Measurements from ENCODE around the gene MAVS. TPM values are rescaled to one million over a fixed set of nuclear protein-coding genes. Genes with fewer than 3 reads are reported as not detected.

The MAVS gene
- polyA plus RNA-seq, 4 donors = 6.2 to 32.7 (median 21.5) TPM

DNA sequence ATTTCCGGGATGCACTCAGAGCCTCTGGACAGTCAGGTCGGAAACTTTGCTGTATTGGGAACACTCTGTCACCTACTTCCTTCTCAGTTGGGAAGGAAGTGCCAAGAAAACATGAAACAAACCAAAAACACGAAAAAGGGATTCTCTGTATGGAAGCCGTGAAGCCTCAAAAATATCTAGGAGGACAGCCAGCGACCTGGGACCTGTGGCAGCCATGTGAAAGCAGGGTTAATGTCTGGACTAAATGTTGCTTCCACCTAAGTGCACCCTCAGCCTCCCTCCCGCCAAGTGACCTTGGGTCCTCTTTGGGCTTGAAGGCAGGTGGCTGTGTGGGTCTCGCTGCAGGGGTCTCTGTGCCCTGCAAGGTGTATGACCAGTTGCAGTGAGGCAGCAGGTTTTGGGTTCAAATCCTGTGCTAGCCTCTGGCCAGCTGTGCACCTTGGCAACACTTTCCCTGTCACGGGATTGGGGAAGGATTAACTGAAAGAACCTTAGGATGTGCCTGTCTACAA, 851 bp downstream of the MAVS start:
- Histone ChIP-seq H3K9me3 (ENCODE audit: control insufficient read depth in 2 of 2, insufficient read depth in 1 of 2, low read depth in 1 of 2, low read length in 1 of 2) (no peaks in the 10 kb centered on the region), H3K36me3 (ENCODE audit: control insufficient read depth in 3 of 3, insufficient read depth in 2 of 3, low read depth in 1 of 3, low read length in 3 of 3) (peaks cover 0 to 11% (median 0%) of the 10 kb centered on the region in 3 donors), H3K27ac (ENCODE audit: low read depth in 1 of 3, low read length in 2 of 3) (peak overlapping the region; percentile 91 to 98 (median 92)), H3K4me1 (ENCODE audit: control insufficient read depth in 3 of 3, insufficient read depth in 2 of 3, low read depth in 1 of 3, low read length in 2 of 3) (peaks cover 0 to 24% (median 5%) of the 10 kb centered on the region in 3 donors), H3K27me3 (ENCODE audit: control insufficient read depth in 3 of 3, insufficient read depth in 3 of 3, low read length in 3 of 3) (no peaks in the 10 kb centered on the region), H3K4me3 (ENCODE audit: low read depth in 1 of 3, low read length in 3 of 3) (peak overlapping the region; percentile 90 to 100 (median 99))
- 7 to 21% (median 18%) methylated on average over 8 of the region's 8 CpGs for WGBS, 3 donors
- DNase-seq = peak in 1 of 2 donors; percentile 28
- FAIRE-seq = no peak

DNA sequence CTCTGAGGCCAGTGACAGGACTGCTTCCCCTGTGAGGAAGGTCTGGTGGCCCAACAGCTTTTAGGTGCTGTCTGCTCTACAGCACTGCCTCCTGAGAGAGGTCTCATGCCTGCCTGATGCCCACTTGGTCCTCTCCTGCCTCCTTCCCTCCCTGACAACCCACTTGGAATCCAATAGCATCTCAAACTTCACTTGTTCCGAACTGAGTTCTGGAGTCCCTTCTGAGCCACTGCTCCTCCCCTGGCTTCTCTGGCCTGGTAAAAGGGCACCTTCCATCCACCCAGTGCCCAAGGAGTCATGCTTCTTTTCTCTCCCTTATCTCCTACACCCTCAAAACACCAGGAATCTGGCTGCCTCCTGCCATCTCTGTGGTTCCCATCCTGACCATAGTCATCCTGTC, 1.9 kb downstream of the MAVS start:
- FAIRE-seq = no peak

DNA sequence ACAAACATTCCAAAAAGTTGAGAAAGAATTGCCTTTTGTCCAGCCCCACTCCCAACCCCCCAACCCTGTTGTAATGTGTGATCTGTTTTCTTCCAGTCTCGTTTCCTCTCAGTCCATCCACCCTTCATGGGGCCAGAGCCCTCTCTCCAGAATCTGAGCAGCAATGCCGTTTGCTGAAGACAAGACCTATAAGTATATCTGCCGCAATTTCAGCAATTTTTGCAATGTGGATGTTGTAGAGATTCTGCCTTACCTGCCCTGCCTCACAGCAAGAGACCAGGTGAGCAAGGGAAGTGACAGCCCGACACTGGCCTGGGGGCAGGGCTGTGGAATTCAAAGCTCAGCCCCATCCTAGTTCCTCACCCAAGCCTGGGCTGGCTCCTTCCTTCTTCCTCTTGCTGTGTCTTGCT, 7.8 kb downstream of the MAVS start:
- WGBS, 3 donors = 66 to 77% (median 71%) methylated on average over 4 of the region's 4 CpGs
- no peaks in the 10 kb centered on the region for H3K4me1 ChIP-seq (ENCODE audit: control insufficient read depth in 3 of 3, insufficient read depth in 2 of 3, low read depth in 1 of 3, low read length in 2 of 3)
- FAIRE-seq (no peak), DNase-seq (no peak)
- H3K4me3 ChIP-seq (ENCODE audit: low read depth in 1 of 3, low read length in 3 of 3) = no peak overlapping the region
- no peaks in the 10 kb centered on the region for H3K9me3 ChIP-seq (ENCODE audit: control insufficient read depth in 2 of 2, insufficient read depth in 1 of 2, low read depth in 1 of 2, low read length in 1 of 2)
- peaks cover 3 to 61% (median 6%) of the 10 kb centered on the region in 3 donors for H3K36me3 ChIP-seq (ENCODE audit: control insufficient read depth in 3 of 3, insufficient read depth in 2 of 3, low read depth in 1 of 3, low read length in 3 of 3)
- no peak overlapping the region for H3K27ac ChIP-seq (ENCODE audit: low read depth in 1 of 3, low read length in 2 of 3)
- no peaks in the 10 kb centered on the region for H3K27me3 ChIP-seq (ENCODE audit: control insufficient read depth in 3 of 3, insufficient read depth in 3 of 3, low read length in 3 of 3)

More for the DNA sequence above, 1.9 kb downstream of the MAVS start:
- H3K27ac ChIP-seq (ENCODE audit: low read depth in 1 of 3, low read length in 2 of 3) = no peak overlapping the region
- no peak for DNase-seq
- WGBS, 3 donors = 79 to 94% (median 91%) methylated on average over 1 of the region's 1 CpG
- peaks cover 0 to 18% (median 0%) of the 10 kb centered on the region in 3 donors for H3K36me3 ChIP-seq (ENCODE audit: control insufficient read depth in 3 of 3, insufficient read depth in 2 of 3, low read depth in 1 of 3, low read length in 3 of 3)
- peaks cover 0 to 16% (median 3%) of the 10 kb centered on the region in 3 donors for H3K4me1 ChIP-seq (ENCODE audit: control insufficient read depth in 3 of 3, insufficient read depth in 2 of 3, low read depth in 1 of 3, low read length in 2 of 3)
- no peaks in the 10 kb centered on the region for H3K27me3 ChIP-seq (ENCODE audit: control insufficient read depth in 3 of 3, insufficient read depth in 3 of 3, low read length in 3 of 3)
- no peaks in the 10 kb centered on the region for H3K9me3 ChIP-seq (ENCODE audit: control insufficient read depth in 2 of 2, insufficient read depth in 1 of 2, low read depth in 1 of 2, low read length in 1 of 2)
- no peak overlapping the region for H3K4me3 ChIP-seq (ENCODE audit: low read depth in 1 of 3, low read length in 3 of 3)

DNA sequence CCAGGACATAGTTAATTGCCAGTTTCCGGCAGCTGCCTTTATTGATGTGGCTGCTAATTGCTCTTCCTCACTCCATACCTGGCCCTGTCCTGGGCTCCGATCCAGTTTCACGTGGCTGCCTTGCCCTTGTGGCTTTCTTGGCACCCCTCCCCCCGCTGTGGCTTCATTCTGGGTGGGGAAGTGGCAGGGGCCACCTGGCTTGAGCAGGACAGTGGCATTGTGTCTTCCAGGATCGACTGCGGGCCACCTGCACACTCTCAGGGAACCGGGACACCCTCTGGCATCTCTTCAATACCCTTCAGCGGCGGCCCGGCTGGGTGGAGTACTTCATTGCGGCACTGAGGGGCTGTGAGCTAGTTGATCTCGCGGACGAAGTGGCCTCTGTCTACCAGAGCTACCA, 10.8 kb downstream of the MAVS start:
- H3K36me3 ChIP-seq (ENCODE audit: control insufficient read depth in 3 of 3, insufficient read depth in 2 of 3, low read depth in 1 of 3, low read length in 3 of 3) = peaks cover 13 to 81% (median 13%) of the 10 kb centered on the region in 3 donors
- WGBS, 3 donors = 30 to 80% (median 45%) methylated on average over 14 of the region's 14 CpGs
- peaks cover 0 to 4% of the 10 kb centered on the region in 2 donors for H3K9me3 ChIP-seq (ENCODE audit: control insufficient read depth in 2 of 2, insufficient read depth in 1 of 2, low read depth in 1 of 2, low read length in 1 of 2)
- peak in 1 of 2 donors; percentile 53 for DNase-seq
- FAIRE-seq = no peak
- no peaks in the 10 kb centered on the region for H3K27me3 ChIP-seq (ENCODE audit: control insufficient read depth in 3 of 3, insufficient read depth in 3 of 3, low read length in 3 of 3)
- no peak overlapping the region for H3K4me3 ChIP-seq (ENCODE audit: low read depth in 1 of 3, low read length in 3 of 3)
- H3K27ac ChIP-seq (ENCODE audit: low read depth in 1 of 3, low read length in 2 of 3) = no peak overlapping the region
- no peaks in the 10 kb centered on the region for H3K4me1 ChIP-seq (ENCODE audit: control insufficient read depth in 3 of 3, insufficient read depth in 2 of 3, low read depth in 1 of 3, low read length in 2 of 3)

DNA sequence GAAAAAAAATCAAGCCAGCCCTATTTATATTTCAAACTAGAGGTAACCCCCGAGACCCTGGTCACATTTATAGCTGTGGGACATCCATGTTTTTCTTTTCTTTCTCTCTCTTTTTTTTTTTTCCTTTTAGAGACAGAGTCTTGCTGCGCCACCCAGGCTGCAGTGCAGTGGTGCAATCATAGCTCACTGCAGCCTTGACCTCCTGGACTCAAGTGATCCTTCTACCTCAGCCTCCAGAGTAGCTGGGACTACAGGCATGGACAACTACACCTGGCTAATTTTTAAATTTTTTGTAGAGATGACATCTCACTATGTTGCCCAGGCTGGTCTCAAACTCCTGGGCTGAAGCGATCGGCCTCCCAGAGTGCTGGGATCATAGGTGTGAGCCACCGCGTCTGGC, 12.1 kb downstream of the MAVS start:
- no peak overlapping the region for H3K27ac ChIP-seq (ENCODE audit: low read depth in 1 of 3, low read length in 2 of 3)
- H3K4me3 ChIP-seq (ENCODE audit: low read depth in 1 of 3, low read length in 3 of 3) = no peak overlapping the region
- H3K4me1 ChIP-seq (ENCODE audit: control insufficient read depth in 3 of 3, insufficient read depth in 2 of 3, low read depth in 1 of 3, low read length in 2 of 3) = no peaks in the 10 kb centered on the region
- peaks cover 0 to 4% of the 10 kb centered on the region in 2 donors for H3K9me3 ChIP-seq (ENCODE audit: control insufficient read depth in 2 of 2, insufficient read depth in 1 of 2, low read depth in 1 of 2, low read length in 1 of 2)
- DNase-seq = no peak
- peaks cover 22 to 85% (median 23%) of the 10 kb centered on the region in 3 donors for H3K36me3 ChIP-seq (ENCODE audit: control insufficient read depth in 3 of 3, insufficient read depth in 2 of 3, low read depth in 1 of 3, low read length in 3 of 3)
- WGBS, 3 donors = 96 to 97% (median 97%) methylated on average over 6 of the region's 6 CpGs
- no peaks in the 10 kb centered on the region for H3K27me3 ChIP-seq (ENCODE audit: control insufficient read depth in 3 of 3, insufficient read depth in 3 of 3, low read length in 3 of 3)
- FAIRE-seq = no peak

DNA sequence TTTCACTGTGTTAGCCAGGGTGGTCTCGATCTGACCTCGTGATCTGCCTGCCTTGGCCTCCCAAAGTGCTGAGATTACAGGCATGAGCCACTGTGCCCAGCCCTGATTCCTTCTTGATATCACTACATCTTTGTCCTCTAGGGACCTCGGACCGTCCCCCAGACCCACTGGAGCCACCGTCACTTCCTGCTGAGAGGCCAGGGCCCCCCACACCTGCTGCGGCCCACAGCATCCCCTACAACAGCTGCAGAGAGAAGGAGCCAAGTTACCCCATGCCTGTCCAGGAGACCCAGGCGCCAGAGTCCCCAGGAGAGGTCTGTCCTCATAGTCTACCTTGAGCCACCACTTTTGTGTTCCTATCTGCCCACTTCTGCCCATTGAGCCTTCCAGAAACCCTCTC, 14.6 kb downstream of the MAVS start:
- Histone ChIP-seq H3K27me3 (ENCODE audit: control insufficient read depth in 3 of 3, insufficient read depth in 3 of 3, low read length in 3 of 3) (no peaks in the 10 kb centered on the region), H3K9me3 (ENCODE audit: control insufficient read depth in 2 of 2, insufficient read depth in 1 of 2, low read depth in 1 of 2, low read length in 1 of 2) (peaks cover 0 to 4% of the 10 kb centered on the region in 2 donors), H3K4me3 (ENCODE audit: low read depth in 1 of 3, low read length in 3 of 3) (no peak overlapping the region), H3K27ac (ENCODE audit: low read depth in 1 of 3, low read length in 2 of 3) (no peak overlapping the region), H3K36me3 (ENCODE audit: control insufficient read depth in 3 of 3, insufficient read depth in 2 of 3, low read depth in 1 of 3, low read length in 3 of 3) (peaks cover 25 to 93% (median 39%) of the 10 kb centered on the region in 3 donors), H3K4me1 (ENCODE audit: control insufficient read depth in 3 of 3, insufficient read depth in 2 of 3, low read depth in 1 of 3, low read length in 2 of 3) (no peaks in the 10 kb centered on the region)
- 97 to 98% (median 97%) methylated on average over 7 of the region's 7 CpGs for WGBS, 3 donors
- FAIRE-seq (no peak), DNase-seq (no peak)

DNA sequence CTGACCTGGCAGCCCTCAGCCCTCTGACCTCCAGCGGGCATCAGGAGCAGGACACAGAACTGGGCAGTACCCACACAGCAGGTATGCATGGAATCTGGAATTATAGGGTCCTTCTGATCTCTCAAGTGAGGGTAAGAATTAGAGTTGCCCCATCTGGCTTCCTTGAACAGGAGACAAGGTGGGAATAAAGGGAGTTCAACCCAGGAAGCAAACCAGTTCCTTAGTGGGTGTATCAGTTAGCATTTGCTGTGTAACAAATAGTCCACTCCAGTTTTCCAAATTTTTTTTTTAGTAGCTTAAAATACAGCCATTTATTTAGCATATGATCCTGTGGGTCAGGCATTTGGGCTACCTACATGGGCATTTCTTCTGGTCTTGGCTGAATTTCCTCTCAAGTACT, 15.7 kb downstream of the MAVS start:
- Histone ChIP-seq H3K27me3 (ENCODE audit: control insufficient read depth in 3 of 3, insufficient read depth in 3 of 3, low read length in 3 of 3) (no peaks in the 10 kb centered on the region), H3K36me3 (ENCODE audit: control insufficient read depth in 3 of 3, insufficient read depth in 2 of 3, low read depth in 1 of 3, low read length in 3 of 3) (peaks cover 21 to 93% (median 44%) of the 10 kb centered on the region in 3 donors), H3K9me3 (ENCODE audit: control insufficient read depth in 2 of 2, insufficient read depth in 1 of 2, low read depth in 1 of 2, low read length in 1 of 2) (peaks cover 0 to 4% of the 10 kb centered on the region in 2 donors), H3K4me3 (ENCODE audit: low read depth in 1 of 3, low read length in 3 of 3) (no peak overlapping the region), H3K4me1 (ENCODE audit: control insufficient read depth in 3 of 3, insufficient read depth in 2 of 3, low read depth in 1 of 3, low read length in 2 of 3) (no peaks in the 10 kb centered on the region), H3K27ac (ENCODE audit: low read depth in 1 of 3, low read length in 2 of 3) (no peak overlapping the region)
- no peak for FAIRE-seq
- no peak for DNase-seq
- 99 to 100% (median 100%) methylated on average over 1 of the region's 1 CpG for WGBS, 3 donors

DNA sequence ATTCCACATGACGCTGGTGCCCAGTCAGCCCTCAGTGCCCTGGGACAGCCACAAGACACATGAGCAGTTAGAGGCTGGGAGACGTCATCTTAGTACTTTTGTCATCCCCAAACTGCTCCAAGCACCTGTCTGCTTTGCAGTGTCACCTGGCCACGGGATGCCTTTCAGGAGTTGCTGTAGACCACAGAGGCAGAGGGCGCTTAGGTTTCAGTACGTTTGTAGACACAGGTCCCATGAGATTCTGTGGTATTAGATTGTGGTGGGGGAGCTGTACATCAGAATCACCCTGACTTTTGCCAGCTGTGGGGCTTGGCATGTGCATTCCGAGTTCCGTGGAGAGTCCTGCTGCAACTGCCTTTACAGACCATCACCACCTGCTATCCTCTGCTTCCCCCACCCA, 16.7 kb downstream of the MAVS start:
- WGBS, 3 donors = 77 to 92% (median 88%) methylated on average over 7 of the region's 7 CpGs
- Histone ChIP-seq H3K36me3 (ENCODE audit: control insufficient read depth in 3 of 3, insufficient read depth in 2 of 3, low read depth in 1 of 3, low read length in 3 of 3) (peaks cover 19 to 93% (median 44%) of the 10 kb centered on the region in 3 donors), H3K9me3 (ENCODE audit: control insufficient read depth in 2 of 2, insufficient read depth in 1 of 2, low read depth in 1 of 2, low read length in 1 of 2) (peaks cover 0 to 4% of the 10 kb centered on the region in 2 donors), H3K27ac (ENCODE audit: low read depth in 1 of 3, low read length in 2 of 3) (no peak overlapping the region), H3K4me3 (ENCODE audit: low read depth in 1 of 3, low read length in 3 of 3) (no peak overlapping the region), H3K27me3 (ENCODE audit: control insufficient read depth in 3 of 3, insufficient read depth in 3 of 3, low read length in 3 of 3) (no peaks in the 10 kb centered on the region), H3K4me1 (ENCODE audit: control insufficient read depth in 3 of 3, insufficient read depth in 2 of 3, low read depth in 1 of 3, low read length in 2 of 3) (no peaks in the 10 kb centered on the region)
- DNase-seq (no peak), FAIRE-seq (no peak)

DNA sequence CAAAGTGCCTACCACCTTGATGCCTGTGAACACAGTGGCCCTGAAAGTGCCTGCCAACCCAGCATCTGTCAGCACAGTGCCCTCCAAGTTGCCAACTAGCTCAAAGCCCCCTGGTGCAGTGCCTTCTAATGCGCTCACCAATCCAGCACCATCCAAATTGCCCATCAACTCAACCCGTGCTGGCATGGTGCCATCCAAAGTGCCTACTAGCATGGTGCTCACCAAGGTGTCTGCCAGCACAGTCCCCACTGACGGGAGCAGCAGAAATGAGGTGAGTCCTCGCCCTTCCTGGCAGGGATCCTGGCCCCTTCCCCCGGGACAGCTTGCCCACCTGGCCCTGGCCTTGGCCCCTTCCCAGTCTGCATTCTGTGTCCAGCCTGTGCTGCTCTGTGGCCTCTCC, 17.9 kb downstream of the MAVS start:
- no peak overlapping the region for H3K27ac ChIP-seq (ENCODE audit: low read depth in 1 of 3, low read length in 2 of 3)
- peaks cover 0 to 4% of the 10 kb centered on the region in 2 donors for H3K9me3 ChIP-seq (ENCODE audit: control insufficient read depth in 2 of 2, insufficient read depth in 1 of 2, low read depth in 1 of 2, low read length in 1 of 2)
- peaks cover 19 to 93% (median 42%) of the 10 kb centered on the region in 3 donors for H3K36me3 ChIP-seq (ENCODE audit: control insufficient read depth in 3 of 3, insufficient read depth in 2 of 3, low read depth in 1 of 3, low read length in 3 of 3)
- no peak overlapping the region for H3K4me3 ChIP-seq (ENCODE audit: low read depth in 1 of 3, low read length in 3 of 3)
- FAIRE-seq = no peak
- no peak for DNase-seq
- H3K27me3 ChIP-seq (ENCODE audit: control insufficient read depth in 3 of 3, insufficient read depth in 3 of 3, low read length in 3 of 3) = no peaks in the 10 kb centered on the region
- WGBS, 3 donors = 78 to 87% (median 86%) methylated on average over 5 of the region's 5 CpGs
- no peaks in the 10 kb centered on the region for H3K4me1 ChIP-seq (ENCODE audit: control insufficient read depth in 3 of 3, insufficient read depth in 2 of 3, low read depth in 1 of 3, low read length in 2 of 3)

Measured in small intestine (tissue), 7 donors.